Measurements from ENCODE around the gene ZNF254. TPM values are rescaled to one million over a fixed set of nuclear protein-coding genes. Genes with fewer than 3 reads are reported as not detected.

The ZNF254 gene
- polyA plus RNA-seq, 2 of the 4 experiments (the other 2 are of a cell fraction) = 7.8 to 12.1 TPM

DNA sequence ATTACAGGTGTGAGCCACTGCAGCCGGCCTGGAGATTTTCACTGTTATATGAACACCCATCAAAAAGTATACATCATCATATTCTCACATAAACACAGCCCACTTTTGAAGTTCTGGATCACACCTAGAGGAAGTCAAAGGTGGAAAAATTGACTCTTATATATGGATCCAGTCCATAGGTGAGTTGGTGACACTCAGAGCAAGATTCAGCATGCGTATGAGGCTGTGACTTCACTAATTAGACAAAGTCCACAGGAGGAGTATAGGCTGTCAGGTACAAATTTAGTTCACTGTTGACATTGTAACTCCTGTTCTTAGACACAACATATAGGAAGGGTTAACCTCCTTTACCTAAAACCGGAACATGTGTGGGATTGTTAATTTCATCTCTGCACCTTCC is 31.4 kb upstream of the ZNF254 start:
- ATAC-seq (no peak), DNase-seq (ENCODE audit: low read depth in 1 of 2, low spot score in 1 of 2) (no peak), FAIRE-seq (no peak)
- 0 out of 3 replicates have a peak, but pooled peaks cover 3% of the 10 kb centered on the region for H3K9me3 ChIP-seq
- CTCF ChIA-PET = interaction anchor here (0.6 kb wide), 1 partner anchor 143 kb away, joined by 5 read pairs; no protein-coding TSS in a partner anchor
- no peak overlapping the region for H3K4me2 ChIP-seq
- peaks cover 23% of the 10 kb centered on the region for H3K4me1 ChIP-seq
- H3K4me3 ChIP-seq = no peak overlapping the region
- POLR2A ChIA-PET = no interaction called here
- H3K27ac ChIP-seq = no peak overlapping the region
- TF ChIP-seq FOSL2 (IDR thresholded peaks at IDR 0.05) = no peak
- TF ChIP-seq FOSL2 (CRISPR knock-in tag; IDR thresholded peaks at IDR 0.05) = no peak
- TF ChIP-seq BHLHE40 (IDR thresholded peaks at IDR 0.05; ENCODE audit: low read depth, low read length) = no peak
- no peak for TF ChIP-seq EHF (CRISPR knock-in tag; IDR thresholded peaks at IDR 0.05)
- no peak for TF ChIP-seq RARB (CRISPR knock-in tag; IDR thresholded peaks at IDR 0.05)
- TF ChIP-seq RNF2 (IDR thresholded peaks at IDR 0.05; ENCODE audit: borderline replicate concordance, low read depth) = no peak
- TF ChIP-seq HDAC2 (IDR thresholded peaks at IDR 0.05) = no peak
- TF ChIP-seq ZC3H11A (IDR thresholded peaks at IDR 0.05) = no peak
- TF ChIP-seq, protein P1, sequence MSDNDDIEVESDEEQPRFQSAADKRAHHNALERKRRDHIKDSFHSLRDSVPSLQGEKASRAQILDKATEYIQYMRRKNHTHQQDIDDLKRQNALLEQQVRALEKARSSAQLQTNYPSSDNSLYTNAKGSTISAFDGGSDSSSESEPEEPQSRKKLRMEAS (IDR thresholded peaks at IDR 0.05) = no peak
- no peak for TF ChIP-seq ESRRA (IDR thresholded peaks at IDR 0.05; ENCODE audit: borderline replicate concordance, low read length)
- TF ChIP-seq RAD21 (conservative IDR thresholded peaks at IDR 0.05 in 1 of 2, IDR thresholded peaks at IDR 0.05 in 1 of 2) = no peak
- TF ChIP-seq, protein P2, sequence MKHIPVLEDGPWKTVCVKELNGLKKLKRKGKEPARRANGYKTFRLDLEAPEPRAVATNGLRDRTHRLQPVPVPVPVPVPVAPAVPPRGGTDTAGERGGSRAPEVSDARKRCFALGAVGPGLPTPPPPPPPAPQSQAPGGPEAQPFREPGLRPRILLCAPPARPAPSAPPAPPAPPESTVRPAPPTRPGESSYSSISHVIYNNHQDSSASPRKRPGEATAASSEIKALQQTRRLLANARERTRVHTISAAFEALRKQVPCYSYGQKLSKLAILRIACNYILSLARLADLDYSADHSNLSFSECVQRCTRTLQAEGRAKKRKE (CRISPR knock-in tag; IDR thresholded peaks at IDR 0.05; ENCODE audit: low read depth) = no peak
- no peak for TF ChIP-seq MAZ (IDR thresholded peaks at IDR 0.05; ENCODE audit: borderline replicate concordance, low read depth, low read length)
- no peak for TF ChIP-seq EP300 (IDR thresholded peaks at IDR 0.05)
- no peak for TF ChIP-seq NFE2L2 (conservative IDR thresholded peaks at IDR 0.05; ENCODE audit: low read length)
- TF ChIP-seq FOSB (CRISPR knock-in tag; IDR thresholded peaks at IDR 0.05) = no peak
- no peak for TF ChIP-seq SREBF2 (IDR thresholded peaks at IDR 0.05)
- WGBS (ENCODE audit: missing lambda C conversion rate) = 91% methylated on average over 3 of the region's 3 CpGs

DNA sequence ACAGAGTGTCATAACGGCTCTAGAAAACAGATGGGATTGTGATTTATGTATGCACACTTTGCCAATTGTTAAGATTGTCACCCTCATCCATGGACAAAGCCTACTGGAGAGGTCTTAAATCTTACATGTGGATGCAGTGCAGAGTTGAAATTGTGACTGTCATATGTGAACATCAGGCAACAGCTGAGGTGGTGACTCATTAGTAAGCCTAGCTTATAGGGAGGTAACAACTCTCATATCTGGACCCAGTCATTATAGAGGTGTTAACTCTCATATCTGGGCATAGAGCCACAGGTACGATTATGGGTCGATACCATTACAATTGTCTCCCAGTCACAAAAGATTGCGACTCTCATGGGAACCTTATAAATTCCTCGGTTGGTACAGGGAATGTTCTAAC is 29.8 kb upstream of the ZNF254 start:
- Histone ChIP-seq H3K4me3 (no peak overlapping the region), H3K4me2 (no peak overlapping the region), H3K4me1 (peaks cover 23% of the 10 kb centered on the region), H3K27ac (no peak overlapping the region), H3K9me3 (0 out of 3 replicates have a peak, but pooled peaks cover 3% of the 10 kb centered on the region)
- WGBS (ENCODE audit: missing lambda C conversion rate) = 85% methylated on average over 5 of the region's 5 CpGs
- ChIA-PET POLR2A (no interaction called here), CTCF (no interaction called here)
- DNase-seq (ENCODE audit: low read depth in 1 of 2, low spot score in 1 of 2) (no peak), ATAC-seq (no peak), FAIRE-seq (no peak)
- TF ChIP-seq RCOR1 (IDR thresholded peaks at IDR 0.05; ENCODE audit: low read depth, low read length) = no peak
- TF ChIP-seq, protein P3, sequence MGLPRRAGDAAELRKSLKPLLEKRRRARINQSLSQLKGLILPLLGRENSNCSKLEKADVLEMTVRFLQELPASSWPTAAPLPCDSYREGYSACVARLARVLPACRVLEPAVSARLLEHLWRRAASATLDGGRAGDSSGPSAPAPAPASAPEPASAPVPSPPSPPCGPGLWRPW (IDR thresholded peaks at IDR 0.05) = no peak

DNA sequence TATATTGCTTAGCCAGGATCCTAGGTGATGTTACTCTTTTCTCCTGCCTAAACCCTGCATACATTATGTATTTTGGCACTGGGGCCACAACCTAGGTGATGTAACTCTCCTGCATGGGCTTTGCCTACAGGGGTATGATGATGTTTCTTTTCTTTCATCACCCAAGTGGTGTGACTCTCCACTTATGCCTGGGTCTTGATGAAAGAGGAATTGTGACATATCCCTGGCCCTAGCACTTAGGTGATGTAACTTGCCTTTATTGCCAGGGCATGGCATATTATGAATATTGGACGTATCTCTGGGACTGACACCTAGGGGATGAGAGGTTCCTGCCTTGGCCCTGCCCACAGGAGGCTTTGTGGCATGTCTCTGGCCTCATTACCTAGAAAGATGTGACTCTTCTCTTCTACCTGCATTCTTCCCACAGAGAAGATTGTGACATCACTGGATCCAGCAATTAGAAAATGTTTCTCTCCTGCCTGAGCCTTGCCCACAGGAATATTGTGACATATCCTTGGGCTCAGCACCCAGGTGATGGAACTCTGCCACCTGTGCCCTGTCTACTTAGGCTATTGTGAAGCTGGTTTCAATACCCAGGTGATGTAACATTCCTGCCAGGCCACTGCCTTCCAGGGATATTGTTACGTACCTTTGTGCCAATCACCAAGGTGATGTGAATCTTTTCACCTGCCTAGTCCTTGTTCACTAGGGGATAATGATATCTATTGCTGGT is 27.3 kb upstream of the ZNF254 start:
- 66% methylated on average over 2 of the region's 2 CpGs for WGBS (ENCODE audit: missing lambda C conversion rate)
- DNase-seq (ENCODE audit: low read depth in 1 of 2, low spot score in 1 of 2) (no peak), FAIRE-seq (no peak), ATAC-seq (no peak)
- Histone ChIP-seq H3K4me1 (peaks cover 6% of the 10 kb centered on the region), H3K4me3 (no peak overlapping the region), H3K27ac (no peak overlapping the region), H3K4me2 (no peak overlapping the region), H3K9me3 (peaks cover 3% of the 10 kb centered on the region; the same call in 1 of the 3 replicates)
- POLR2A ChIA-PET = no interaction called here
- CTCF ChIA-PET = no interaction called here
- no peak for TF ChIP-seq JUNB (IDR thresholded peaks at IDR 0.05)
- no peak for TF ChIP-seq ZNF302 (CRISPR knock-in tag; IDR thresholded peaks at IDR 0.05)
- no peak for TF ChIP-seq RARB (CRISPR knock-in tag; IDR thresholded peaks at IDR 0.05)
- TF ChIP-seq RCOR1 (IDR thresholded peaks at IDR 0.05; ENCODE audit: low read depth, low read length) = no peak
- no peak for TF ChIP-seq MAZ (IDR thresholded peaks at IDR 0.05; ENCODE audit: borderline replicate concordance, low read depth, low read length)
- TF ChIP-seq ZSCAN20 (CRISPR knock-in tag; IDR thresholded peaks at IDR 0.05) = no peak
- no peak for TF ChIP-seq FOSL2 (IDR thresholded peaks at IDR 0.05)
- TF ChIP-seq FOSL2 (CRISPR knock-in tag; IDR thresholded peaks at IDR 0.05) = no peak
- TF ChIP-seq, protein P4, sequence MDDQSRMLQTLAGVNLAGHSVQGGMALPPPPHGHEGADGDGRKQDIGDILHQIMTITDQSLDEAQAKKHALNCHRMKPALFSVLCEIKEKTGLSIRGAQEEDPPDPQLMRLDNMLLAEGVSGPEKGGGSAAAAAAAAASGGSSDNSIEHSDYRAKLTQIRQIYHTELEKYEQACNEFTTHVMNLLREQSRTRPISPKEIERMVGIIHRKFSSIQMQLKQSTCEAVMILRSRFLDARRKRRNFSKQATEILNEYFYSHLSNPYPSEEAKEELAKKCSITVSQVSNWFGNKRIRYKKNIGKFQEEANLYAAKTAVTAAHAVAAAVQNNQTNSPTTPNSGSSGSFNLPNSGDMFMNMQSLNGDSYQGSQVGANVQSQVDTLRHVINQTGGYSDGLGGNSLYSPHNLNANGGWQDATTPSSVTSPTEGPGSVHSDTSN (IDR thresholded peaks at IDR 0.05) = no peak
- TF ChIP-seq RFX5 (IDR thresholded peaks at IDR 0.05) = no peak
- TF ChIP-seq, protein P3 (IDR thresholded peaks at IDR 0.05) = no peak
